Measurements from ENCODE around the gene MAP3K12.

GRCh38 chr12:53474819-53475218 lies 24.4 kb downstream of the MAP3K12 start:
- TF ChIP-seq CTCF (IDR thresholded peaks at IDR 0.05) (no peak), POLR2AphosphoS5 (IDR thresholded peaks at IDR 0.05; ENCODE audit: insufficient read depth in 1 of 2, low read depth in 1 of 2) (no peak)

All from vagina (tissue), 2 donors.